B cell (primary cell): Measurements from ENCODE around the gene NPAS4. TPM values are rescaled to one million over a fixed set of nuclear protein-coding genes. Genes with fewer than 3 reads are reported as not detected.
"Not testable (repeated sequence)": the region's sequence is repeated elsewhere in the genome, so short reads cannot be mapped to it uniquely, and the experiment has no call there.

ENCODE experiments used
- ATAC-seq: fragments of 200-7000 bp; cut with Tn5 transposase; one replicate; pipeline ENCODE4 v1.10.0; 2021; ENCODE audit warnings: low read depth, mild to moderate bottlenecking, moderate number of reproducible peaks, moderate library complexity
- CTCF ChIA-PET: fragments of 350-600 bp; sonication (Branson Sonifier 250); formaldehyde crosslinking; loops from one replicate; lab custom pipeline; 2021; ENCODE audit warnings: antibody characterized with exemption, inconsistent platforms; lab: Charles Lee
- POLR2A ChIA-PET: fragments of 350-600 bp; sonication (Branson Sonifier 250); formaldehyde crosslinking; loops from one replicate; lab custom pipeline; 2021; ENCODE audit warnings: antibody characterized with exemption; lab: Charles Lee
- DNase-seq: peaks from one replicate; pipeline ENCODE4 v3.0.0; 2013
- H2AFZ ChIP-seq: 2 replicates; pipeline ENCODE4 v1.6.1; 2012; ENCODE audit warnings: mild to moderate bottlenecking, low read depth, low read length; ENCODE audit not compliant: insufficient read depth, poor library complexity, severe bottlenecking
- H3K27ac ChIP-seq, 2 donors: 1 replicate in 1 of 2; 2 replicates in 1 of 2; pipeline ENCODE4 v1.5.1; 2012 to 2013; ENCODE audit warnings: low read length in 2 of 2, mild to moderate bottlenecking in 2 of 2, moderate library complexity in 1 of 2
- H3K27me3 ChIP-seq, 4 experiments: fragments of 200-600 bp in 1 of 4; sonication (generic) in 1 of 4; replicated peaks in 1 of 4; 1 replicate in 2 of 4; 2 replicates in 2 of 4; pipeline versions ENCODE4 v1.6.1 to v1.7.0; 2013 to 2016; ENCODE audit warnings: low read length in 3 of 4, mild to moderate bottlenecking in 2 of 4, mixed read lengths in 1 of 4, moderate library complexity in 1 of 4; ENCODE audit not compliant: insufficient read depth in 4 of 4, control insufficient read depth in 3 of 4; ENCODE audit errors: control extremely low read depth in 1 of 4
- H3K36me3 ChIP-seq, 2 experiments: replicated peaks in 1 of 2; 1 replicate in 1 of 2; 2 replicates in 1 of 2; pipeline versions ENCODE4 v1.6.1 to v1.7.1; 2013; ENCODE audit warnings: low read length in 1 of 2; ENCODE audit not compliant: insufficient read depth in 2 of 2, control insufficient read depth in 1 of 2; ENCODE audit errors: control extremely low read depth in 1 of 2, extremely low read depth in 1 of 2
- H3K4me1 ChIP-seq, 2 donors: fragments of 200-600 bp in 1 of 2; sonication (generic) in 1 of 2; 1 replicate in 1 of 2; 2 replicates in 1 of 2; pipeline versions ENCODE4 v1.5.1 to v1.6.1; 2013 to 2017; ENCODE audit warnings: low read length in 2 of 2; ENCODE audit not compliant: control insufficient read depth in 2 of 2, insufficient read depth in 2 of 2
- H3K4me2 ChIP-seq: replicated peaks from 2 replicates; pipeline ENCODE3; 2012; ENCODE audit warnings: mild to moderate bottlenecking, low read depth, low read length; ENCODE audit not compliant: poor library complexity, severe bottlenecking
- H3K4me3 ChIP-seq, 5 experiments: fragments of 200-600 bp in 1 of 5; sonication (generic) in 1 of 5; 1 replicate in 3 of 5; 2 replicates in 2 of 5; pipeline versions ENCODE4 v1.5.1 to v1.7.0; 2011 to 2016; ENCODE audit warnings: low read length in 4 of 5, mild to moderate bottlenecking in 4 of 5, low read depth in 2 of 5, control low read depth in 1 of 5, moderate library complexity in 1 of 5; ENCODE audit not compliant: insufficient read depth in 1 of 5; ENCODE audit errors: control extremely low read depth in 1 of 5, extremely low read depth in 1 of 5
- H3K79me2 ChIP-seq: fragments of 200-600 bp; sonication (generic); one replicate; pipeline ENCODE4 v1.6.0; 2016; ENCODE audit warnings: low read length; ENCODE audit not compliant: control insufficient read depth, insufficient read depth
- H3K9ac ChIP-seq: fragments of 200-600 bp; sonication (generic); 2 replicates; pipeline ENCODE4 v1.6.1; 2017; ENCODE audit warnings: mild to moderate bottlenecking, low read length, moderate library complexity
- H3K9me3 ChIP-seq, 3 donors: one replicate each; pipeline versions ENCODE4 v1.6.1 to v1.7.1; 2013; ENCODE audit warnings: low read length in 2 of 3; ENCODE audit not compliant: control insufficient read depth in 2 of 3, insufficient read depth in 1 of 3; ENCODE audit errors: control extremely low read depth in 1 of 3
- H4K20me1 ChIP-seq: 2 replicates; pipeline ENCODE4 v1.6.0; 2012; ENCODE audit warnings: mild to moderate bottlenecking, low read length; ENCODE audit not compliant: insufficient read depth, control insufficient read depth, poor library complexity, severe bottlenecking
- H3K27ac Mint-ChIP-seq: one replicate; pipeline ENCODE4 v1.8.0; 2021; ENCODE audit warnings: mixed read lengths
- H3K27me3 Mint-ChIP-seq: one replicate; pipeline ENCODE4 v1.8.0; 2021; ENCODE audit warnings: mixed read lengths
- H3K4me1 Mint-ChIP-seq: one replicate; pipeline ENCODE4 v1.8.0; 2021; ENCODE audit warnings: mixed read lengths
- H3K4me3 Mint-ChIP-seq: one replicate; pipeline ENCODE4 v1.8.0; 2021; ENCODE audit warnings: mixed read lengths
- H3K9me3 Mint-ChIP-seq: one replicate; pipeline ENCODE4 v1.8.0; 2022; ENCODE audit warnings: mixed read lengths; ENCODE audit not compliant: insufficient read depth
- EZH2 ChIP-seq: IDR thresholded peaks from 2 replicates; pipeline ENCODE4 v1.6.1; 2012; ENCODE audit warnings: borderline replicate concordance, low read depth, mild to moderate bottlenecking, moderate library complexity, low read length; ENCODE audit not compliant: insufficient read depth, poor library complexity, severe bottlenecking
- WGBS: methylation state at CpG from one replicate; pipeline ENCODE4 v1.1.5; 2013; ENCODE audit warnings: missing lambda C conversion rate; ENCODE audit not compliant: insufficient coverage; 5-methylcytosine and 5-hydroxymethylcytosine counted together
- intact Hi-C: fragments of 100-400 bp; cut with micrococcal nuclease; formaldehyde crosslinking; loops from one replicate; pipeline ENCODE4 v1.10.0; 2022
- polyA plus RNA-seq: library from polyadenylated mRNA; depleted of rRNA; stranded (reverse); fragments of >200 nt; gene quantifications from 2 replicates; pipeline ENCODE4 v1.2.3, GENCODE V29; 2012
- total RNA-seq, 2 donors: library from RNA; stranded (reverse); fragments of 120-200 nt in 1 of 2; gene quantifications; 1 replicate in 1 of 2; 2 replicates in 1 of 2; pipeline versions ENCODE4 v1.2.3 to v1.2.4, GENCODE V29; 2013 to 2022
- TF ChIP-seq, protein P1 (sequence below): fragments of 200-600 bp; IDR thresholded peaks from one replicate; pipeline ENCODE4 v1.8.0; 2022; ENCODE audit warnings: antibody characterized with exemption, mild to moderate bottlenecking

NPAS4 gene
- total and polyA plus RNA-seq, 2 donors (not counting 1 experiment from before 2014, with no cell fraction given): not detected

GRCh38 chr11:66462010-66462409, 41.2 kb downstream of the NPAS4 start:
- H3K27me3 Mint-ChIP-seq: no peaks in the 10 kb centered on the region
- H3K9me3 ChIP-seq: peaks cover 0 to 4% (median 0%) of the 10 kb centered on the region in 3 donors
- no peak overlapping the region for H3K4me3 ChIP-seq
- no peak for ATAC-seq
- CTCF ChIA-PET: interaction anchor here (1.0 kb wide), 1 partner anchor 21 kb away, joined by 3 read pairs; no protein-coding TSS in a partner anchor
- H3K79me2 ChIP-seq: no peaks in the 10 kb centered on the region
- intact Hi-C loops: no loop called here
- no peak for DNase-seq
- H3K27ac ChIP-seq: no peak overlapping the region
- TF ChIP-seq, protein P1, sequence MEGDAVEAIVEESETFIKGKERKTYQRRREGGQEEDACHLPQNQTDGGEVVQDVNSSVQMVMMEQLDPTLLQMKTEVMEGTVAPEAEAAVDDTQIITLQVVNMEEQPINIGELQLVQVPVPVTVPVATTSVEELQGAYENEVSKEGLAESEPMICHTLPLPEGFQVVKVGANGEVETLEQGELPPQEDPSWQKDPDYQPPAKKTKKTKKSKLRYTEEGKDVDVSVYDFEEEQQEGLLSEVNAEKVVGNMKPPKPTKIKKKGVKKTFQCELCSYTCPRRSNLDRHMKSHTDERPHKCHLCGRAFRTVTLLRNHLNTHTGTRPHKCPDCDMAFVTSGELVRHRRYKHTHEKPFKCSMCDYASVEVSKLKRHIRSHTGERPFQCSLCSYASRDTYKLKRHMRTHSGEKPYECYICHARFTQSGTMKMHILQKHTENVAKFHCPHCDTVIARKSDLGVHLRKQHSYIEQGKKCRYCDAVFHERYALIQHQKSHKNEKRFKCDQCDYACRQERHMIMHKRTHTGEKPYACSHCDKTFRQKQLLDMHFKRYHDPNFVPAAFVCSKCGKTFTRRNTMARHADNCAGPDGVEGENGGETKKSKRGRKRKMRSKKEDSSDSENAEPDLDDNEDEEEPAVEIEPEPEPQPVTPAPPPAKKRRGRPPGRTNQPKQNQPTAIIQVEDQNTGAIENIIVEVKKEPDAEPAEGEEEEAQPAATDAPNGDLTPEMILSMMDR: no peak
- TF ChIP-seq EZH2: no peak
- no peak overlapping the region for H2AFZ ChIP-seq
- peaks cover 50% of the 10 kb centered on the region for H3K4me1 Mint-ChIP-seq
- no peak overlapping the region for H3K27ac Mint-ChIP-seq
- H3K9me3 Mint-ChIP-seq: peaks cover 3% of the 10 kb centered on the region
- no peak overlapping the region for H3K4me2 ChIP-seq
- H3K36me3 ChIP-seq: no peaks in the 10 kb centered on the region
- no peak overlapping the region for H3K4me3 Mint-ChIP-seq
- peaks cover 50 to 59% of the 10 kb centered on the region in 2 donors for H3K4me1 ChIP-seq
- no peaks in the 10 kb centered on the region for H4K20me1 ChIP-seq
- POLR2A ChIA-PET: no interaction called here
- no peaks in the 10 kb centered on the region for H3K27me3 ChIP-seq
- no peak overlapping the region for H3K9ac ChIP-seq

DNA sequence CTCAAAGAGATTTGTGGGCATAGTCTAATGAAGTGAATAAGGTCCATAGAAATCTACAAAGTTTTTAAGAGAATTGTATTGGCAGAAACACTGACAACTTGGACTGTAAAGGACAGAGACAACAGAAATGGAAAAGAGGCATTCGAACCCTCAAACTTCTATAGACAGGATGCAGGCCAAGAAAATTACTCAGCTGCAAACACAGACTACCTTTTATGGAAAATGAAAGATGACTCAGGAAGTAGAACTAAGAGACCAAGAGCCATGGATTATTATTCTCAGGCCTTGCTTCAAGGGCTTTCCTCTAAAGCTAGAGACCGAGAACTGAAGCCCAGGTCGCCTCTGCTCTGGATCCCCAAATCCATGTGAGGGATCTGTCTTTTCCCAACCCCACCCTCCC, 42.1 kb downstream of the NPAS4 start:
- no peak for DNase-seq
- H3K9ac ChIP-seq: no peak overlapping the region
- ChIA-PET CTCF (interaction anchor here (0.9 kb wide), 1 partner anchor 24 kb away, joined by 3 read pairs; the partner anchor contains the start of gene MRPL11), POLR2A (no interaction called here)
- H3K4me1 ChIP-seq: peaks cover 51 to 57% of the 10 kb centered on the region in 2 donors
- H3K36me3 ChIP-seq: no peaks in the 10 kb centered on the region
- no peak overlapping the region for H3K4me2 ChIP-seq
- no peak overlapping the region for H3K27ac Mint-ChIP-seq
- WGBS: 95% methylated on average over 2 of the region's 3 CpGs
- no peak overlapping the region for H3K27ac ChIP-seq
- H3K9me3 Mint-ChIP-seq: peaks cover 3% of the 10 kb centered on the region
- H3K4me3 Mint-ChIP-seq: no peak overlapping the region
- no peak overlapping the region for H2AFZ ChIP-seq
- intact Hi-C loops: no loop called here
- no peak for TF ChIP-seq EZH2
- TF ChIP-seq, protein P1: no peak
- H3K4me1 Mint-ChIP-seq: peaks cover 49% of the 10 kb centered on the region
- no peaks in the 10 kb centered on the region for H4K20me1 ChIP-seq
- H3K27me3 ChIP-seq: no peaks in the 10 kb centered on the region
- H3K4me3 ChIP-seq: no peak overlapping the region
- ATAC-seq: no peak
- H3K27me3 Mint-ChIP-seq: no peaks in the 10 kb centered on the region
- H3K9me3 ChIP-seq: peaks cover 0 to 4% (median 0%) of the 10 kb centered on the region in 3 donors
- H3K79me2 ChIP-seq: peaks cover 4% of the 10 kb centered on the region

- WGBS: no CpG with 5 or more reads among the region's 5 CpGs
- H3K27me3 ChIP-seq, H3K27ac ChIP-seq, ATAC-seq, H4K20me1 ChIP-seq, H3K4me2 ChIP-seq, H3K4me3 ChIP-seq, H3K79me2 ChIP-seq, H2AFZ ChIP-seq, intact Hi-C loops, H3K9me3 Mint-ChIP-seq, H3K9ac ChIP-seq, POLR2A ChIA-PET, H3K36me3 ChIP-seq, H3K4me3 Mint-ChIP-seq, CTCF ChIA-PET, H3K9me3 ChIP-seq, DNase-seq, H3K27me3 Mint-ChIP-seq: not testable (repeated sequence)
- H3K27ac Mint-ChIP-seq: peak overlapping the region; percentile 59
- peaks cover 43% of the 10 kb centered on the region for H3K4me1 Mint-ChIP-seq
- peaks cover 42 to 48% of the 10 kb centered on the region in 2 donors for H3K4me1 ChIP-seq
Measured at GRCh38 chr11:66464116-66464515, 43.3 kb downstream of the NPAS4 start.
